GM18861 (cell line): ENCODE measurements around the gene IL4I1.

Source experiments
- ATAC-seq: cut with Tn5 transposase; IDR thresholded peaks from one replicate; pipeline ENCODE4 v1.9.1; 2021; ENCODE audit not compliant: unreplicated experiment

IL4I1 gene

GRCh38 chr19:49864890-49865289 is 31.8 kb downstream of the IL4I1 start:
- no peak for ATAC-seq

DNA sequence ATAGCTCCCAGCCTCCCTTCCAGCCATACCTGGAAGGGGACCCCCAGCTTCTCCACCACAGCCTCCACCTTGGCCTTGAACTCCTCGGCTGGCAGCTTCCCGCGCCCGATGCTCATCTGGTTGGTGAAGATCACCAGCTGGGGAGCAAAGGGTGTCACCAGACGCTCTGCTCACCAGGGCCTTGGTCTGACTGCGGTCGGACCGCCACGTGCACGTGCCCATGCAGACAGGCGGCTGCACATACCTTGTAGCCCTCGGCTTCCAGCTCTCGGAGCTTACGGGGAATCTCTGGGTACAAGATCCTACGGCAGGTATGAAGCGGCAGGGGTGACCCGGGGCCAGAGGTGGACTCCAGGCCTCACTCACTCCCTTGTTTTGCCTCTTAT is 32.8 kb downstream of the IL4I1 start:
- ATAC-seq, result no peak

GRCh38 chr19:49863254-49863934 is 33.3 kb downstream of the IL4I1 start:
- no peak for ATAC-seq

DNA sequence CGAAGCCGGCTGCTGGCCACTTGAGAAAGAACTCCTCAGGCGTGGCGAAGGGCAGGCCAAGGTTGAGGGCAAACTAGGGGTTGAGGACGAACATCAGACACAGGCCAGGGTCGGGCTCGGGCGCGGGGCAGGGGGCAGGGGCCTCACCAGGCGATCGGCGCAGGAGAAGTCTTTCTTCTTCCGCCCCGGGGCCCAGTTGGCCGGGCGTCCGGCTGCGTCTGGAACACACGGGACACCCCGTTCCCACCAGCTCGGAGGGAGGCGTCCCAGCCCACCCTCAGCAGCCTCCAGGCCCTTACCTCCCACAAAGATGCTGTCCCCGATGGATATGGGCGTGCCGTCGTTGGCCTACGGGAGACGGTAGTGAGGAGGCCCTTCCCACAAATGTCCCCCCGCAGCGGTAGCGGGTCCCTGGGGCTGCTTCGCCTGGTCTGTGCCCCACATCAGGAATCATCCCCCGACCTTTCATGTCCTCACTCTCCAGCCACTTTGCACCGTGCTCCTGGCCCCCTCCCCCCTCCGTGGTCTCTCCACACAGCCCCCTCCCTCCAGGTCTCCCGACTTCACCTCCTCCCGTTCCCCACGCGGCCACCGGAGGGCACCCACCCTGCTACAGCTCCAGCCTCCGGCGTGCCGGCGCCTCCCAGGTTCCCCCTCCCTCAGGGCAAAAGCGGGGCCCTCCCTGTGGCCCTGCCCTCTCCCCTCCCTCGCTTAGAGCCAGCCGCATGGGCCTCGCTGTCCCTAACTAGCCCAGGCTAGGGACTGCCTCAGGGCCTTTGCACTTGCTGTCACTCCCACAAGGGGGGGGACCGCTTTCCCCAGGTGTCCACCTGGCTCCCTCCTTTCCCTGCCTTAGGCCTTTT is 34.1 kb downstream of the IL4I1 start:
- no peak for ATAC-seq

- no peak for ATAC-seq
Observed at GRCh38 chr19:49861541-49862378, 34.9 kb downstream of the IL4I1 start.

GRCh38 chr19:49861107-49861506 is 35.6 kb downstream of the IL4I1 start:
- no peak for ATAC-seq

DNA sequence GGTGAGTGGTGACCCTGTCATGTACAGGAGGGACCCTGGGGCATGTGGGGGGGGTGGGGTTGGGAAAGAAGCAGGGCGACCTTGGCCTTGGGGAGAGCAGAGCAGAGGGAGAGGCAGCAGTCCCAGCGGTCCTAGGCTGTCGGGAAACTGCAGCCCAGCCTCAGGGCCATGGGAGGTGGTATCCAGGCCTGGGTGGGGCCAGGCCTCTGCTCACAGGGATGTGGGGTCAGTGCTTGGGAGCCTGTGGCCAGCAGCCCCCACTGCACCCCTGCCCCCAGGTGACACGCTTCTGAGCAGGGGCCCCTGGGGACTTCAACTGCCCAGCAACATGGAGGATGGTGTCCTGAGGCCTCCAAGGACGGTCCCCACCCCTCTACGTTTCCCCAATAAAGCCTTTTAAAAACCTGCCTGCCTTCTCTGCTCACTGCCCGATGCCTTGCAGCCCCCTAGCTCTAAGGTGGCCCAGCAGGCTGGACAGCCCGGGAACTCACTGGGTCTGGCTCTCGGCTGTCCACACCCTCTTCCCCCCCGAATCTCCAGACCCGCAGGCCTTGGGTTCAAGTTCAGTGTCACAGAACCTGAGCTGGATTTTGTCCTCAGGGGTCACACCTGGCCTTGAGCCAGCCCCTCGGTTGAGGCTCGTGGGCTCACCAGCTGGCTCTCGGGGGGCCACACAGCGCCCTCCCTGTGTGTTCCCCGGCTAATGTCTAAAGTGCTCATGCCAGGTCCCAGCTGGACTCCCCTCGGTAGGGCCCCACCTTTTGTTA is 36.2 kb downstream of the IL4I1 start:
- no peak for ATAC-seq

- no peak for ATAC-seq
Observed at GRCh38 chr19:49859682-49860335, 36.9 kb downstream of the IL4I1 start.

- no peak for ATAC-seq
Observed at GRCh38 chr19:49858088-49858985, 38.4 kb downstream of the IL4I1 start.

DNA sequence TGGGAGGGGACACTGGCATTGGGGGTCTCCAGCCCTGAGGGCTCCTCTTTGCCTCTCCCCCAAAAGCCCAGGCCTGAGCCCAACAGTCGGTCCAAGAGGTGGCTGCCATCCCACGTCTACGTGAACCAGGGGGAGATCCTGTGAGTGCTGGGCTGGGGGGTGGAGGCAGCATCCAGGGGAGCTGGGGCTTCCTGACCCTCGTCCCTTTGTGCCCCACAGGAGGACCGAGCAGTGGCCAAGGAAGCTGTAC is 38.9 kb downstream of the IL4I1 start:
- ATAC-seq, result no peak

DNA sequence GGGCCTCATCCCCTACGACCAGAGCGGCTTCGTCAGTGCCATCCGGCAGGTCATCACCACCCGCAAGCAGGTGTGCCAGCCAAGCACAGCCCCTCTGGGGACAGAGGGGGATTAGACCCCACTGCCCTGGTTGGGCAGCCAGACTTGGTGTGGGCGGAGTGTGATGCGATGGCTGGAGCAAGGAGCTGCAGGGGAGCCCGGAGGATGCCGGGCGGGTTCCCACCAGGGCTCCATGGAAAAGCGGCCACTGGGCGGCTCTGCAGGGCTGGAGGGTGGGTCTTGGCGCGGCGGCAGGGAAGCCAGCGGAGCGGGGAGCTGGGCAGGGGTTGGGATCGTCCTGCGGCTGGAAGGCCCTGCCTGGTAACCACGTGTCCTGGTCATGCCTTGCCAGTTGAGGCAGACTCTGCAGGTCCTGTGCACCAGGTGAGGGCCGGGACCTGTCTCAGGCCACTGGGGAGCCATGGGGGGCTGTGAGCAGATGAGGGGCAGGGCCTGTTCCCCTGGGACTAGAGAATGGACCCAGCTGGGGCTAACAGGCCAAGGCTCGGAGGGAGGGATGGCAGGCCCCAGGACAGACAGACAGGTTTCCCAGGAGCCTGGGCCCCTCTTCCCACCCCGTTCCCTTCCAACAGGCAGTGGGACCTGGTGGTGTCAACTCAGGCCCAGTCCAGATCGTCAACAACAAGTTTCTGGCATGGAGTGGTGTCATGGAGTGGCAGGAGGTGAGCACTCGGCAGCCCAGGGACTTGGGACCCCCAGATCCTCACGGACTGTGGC is 39.4 kb downstream of the IL4I1 start:
- ATAC-seq, result no peak

DNA sequence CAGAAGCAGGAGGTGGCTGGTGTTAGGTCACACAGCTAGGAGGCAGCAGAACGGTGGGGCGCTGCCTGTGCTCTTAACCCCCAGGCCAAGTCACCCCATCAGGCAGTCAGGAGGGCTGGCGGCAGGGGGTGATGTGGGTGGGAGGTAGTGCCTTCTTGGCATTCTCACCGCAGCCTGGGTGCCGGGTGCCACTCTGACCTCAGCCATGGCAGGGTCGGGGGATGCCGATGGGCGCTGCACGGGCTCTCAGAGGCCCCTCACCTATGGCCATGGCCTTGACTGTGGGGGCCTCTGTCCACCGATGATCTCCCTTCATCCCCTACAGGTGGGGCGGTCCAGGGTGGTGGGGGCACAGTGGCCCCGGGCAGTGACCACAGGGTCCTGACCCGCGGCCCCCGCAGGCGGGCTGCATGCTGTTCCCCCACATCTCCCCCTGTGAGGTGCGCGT is 40.1 kb downstream of the IL4I1 start:
- ATAC-seq, result no peak

DNA sequence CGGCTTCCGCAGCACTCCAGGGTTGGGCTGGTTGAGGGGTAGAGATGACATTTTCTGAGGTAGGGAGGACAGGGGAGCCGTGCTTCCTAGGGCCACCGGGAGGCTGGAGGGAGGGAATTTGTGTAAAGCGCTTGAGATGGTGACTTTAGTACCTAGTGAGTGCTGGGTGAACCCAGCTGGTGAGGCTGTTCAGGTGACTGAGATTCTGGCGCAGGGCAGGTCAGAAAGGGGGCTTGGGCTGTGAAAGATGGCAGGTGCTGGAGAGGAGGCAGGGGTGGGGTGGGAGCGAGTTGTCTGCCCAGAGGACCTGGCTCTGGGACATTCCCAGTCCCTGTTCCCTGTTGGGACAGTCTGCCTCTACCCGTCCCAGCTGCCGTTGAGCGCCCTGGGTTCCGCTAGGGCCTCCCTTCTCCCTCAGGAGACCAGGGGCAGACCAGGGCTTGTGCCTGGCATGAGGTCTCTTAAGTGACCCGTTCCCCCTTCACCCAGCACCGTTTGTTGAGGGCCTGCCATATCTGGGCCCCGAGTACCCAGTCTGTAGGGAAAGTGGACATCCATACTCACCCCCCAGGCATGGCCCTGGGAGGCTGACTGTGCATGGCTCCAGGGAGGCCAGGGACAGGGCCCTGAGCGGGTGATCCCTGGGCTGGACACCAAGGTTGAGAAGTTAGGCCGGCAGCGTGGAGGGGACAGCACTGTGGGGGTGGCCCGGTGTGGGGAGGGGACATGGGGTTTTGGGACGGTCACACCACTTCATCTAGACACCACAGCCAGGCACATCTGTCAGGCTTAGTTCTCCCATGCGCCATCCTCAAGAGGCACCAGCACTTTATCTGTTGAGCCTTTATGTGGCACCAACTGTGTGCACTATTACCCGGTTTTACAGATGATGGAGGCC is 40.8 kb downstream of the IL4I1 start:
- no peak for ATAC-seq

DNA sequence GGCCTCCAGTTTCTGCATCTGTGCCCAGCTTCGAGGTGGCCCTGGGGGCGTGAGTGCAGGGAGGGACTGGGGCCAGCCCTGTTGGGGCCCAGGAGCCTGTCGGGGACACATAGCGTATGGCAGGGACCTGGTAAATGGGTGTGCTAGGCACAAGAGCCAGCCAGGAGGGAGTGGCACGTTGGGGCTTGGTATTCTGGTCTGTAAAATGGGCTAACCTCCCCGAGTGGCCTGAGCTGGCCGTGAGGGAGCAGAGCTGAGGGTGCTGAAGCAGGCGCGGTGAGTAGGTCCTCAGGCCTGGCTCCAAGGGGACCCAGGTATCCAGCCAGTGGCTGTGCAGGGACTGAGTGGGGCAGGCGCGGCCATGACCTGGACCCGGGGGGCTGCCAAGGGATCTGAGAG is 41.4 kb downstream of the IL4I1 start:
- ATAC-seq, result no peak

DNA sequence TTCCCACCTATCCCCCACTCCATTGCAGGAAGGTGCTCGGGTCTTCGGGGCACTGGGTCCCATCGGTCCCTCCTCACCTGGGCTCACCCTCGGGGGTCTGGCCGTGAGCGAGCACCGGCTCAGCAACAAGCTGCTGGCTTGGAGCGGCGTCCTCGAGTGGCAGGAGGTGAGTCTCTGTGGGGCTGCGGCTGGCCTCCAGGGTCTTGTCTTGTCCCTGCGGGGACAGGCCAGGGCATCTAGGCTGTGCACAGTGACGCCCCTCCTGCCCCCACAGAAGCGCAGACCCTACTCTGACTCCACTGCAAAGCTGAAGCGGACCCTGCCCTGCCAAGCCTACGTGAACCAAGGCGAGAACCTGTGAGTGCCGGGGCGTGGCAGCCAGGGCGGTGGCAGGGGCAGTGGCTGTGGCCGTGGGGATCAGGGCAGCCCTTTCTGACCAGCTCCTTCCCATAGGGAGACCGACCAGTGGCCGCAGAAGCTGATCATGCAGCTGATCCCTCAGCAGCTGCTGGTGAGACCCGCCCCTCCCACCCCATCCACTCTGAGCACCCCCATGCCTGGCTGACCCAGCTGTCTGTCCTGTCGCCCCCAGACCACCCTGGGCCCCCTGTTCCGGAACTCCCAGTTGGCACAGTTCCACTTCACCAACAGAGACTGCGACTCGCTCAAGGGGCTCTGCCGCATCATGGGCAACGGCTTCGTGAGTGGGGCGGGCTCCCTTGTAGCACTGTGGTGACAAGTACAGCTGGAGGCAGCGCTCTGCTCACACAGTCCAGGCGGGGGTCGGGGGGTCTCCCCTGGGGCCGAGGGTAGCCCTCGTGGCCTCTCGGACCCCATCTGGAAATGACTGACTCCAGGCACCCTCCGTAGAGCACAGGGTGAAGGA is 42.1 kb downstream of the IL4I1 start:
- no peak for ATAC-seq

DNA sequence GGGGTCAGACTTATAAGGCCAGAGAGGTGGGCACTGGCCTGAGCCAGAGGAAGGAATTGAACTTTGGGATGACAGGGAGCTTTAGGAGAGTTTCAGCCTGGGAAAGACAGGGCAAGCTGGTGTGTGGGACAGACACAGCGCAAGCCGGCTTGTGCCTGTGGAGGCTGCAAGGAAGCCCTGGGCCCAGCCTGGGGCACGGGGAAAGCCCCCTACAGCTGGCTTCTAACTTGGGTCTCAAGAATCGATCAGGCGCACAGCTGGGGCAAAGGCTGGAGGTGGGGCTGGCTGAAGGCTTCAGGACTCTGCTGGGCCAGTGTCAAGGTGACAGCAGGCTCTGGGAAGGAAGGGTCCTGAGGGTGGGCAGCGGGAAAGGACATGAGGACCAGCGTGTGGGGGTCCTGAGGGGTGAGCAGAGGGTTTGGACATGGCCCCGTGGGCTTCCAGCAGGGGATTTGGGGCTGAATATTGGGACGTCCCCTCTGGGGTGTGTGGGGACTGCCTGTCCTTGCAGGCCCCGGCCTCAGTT is 42.8 kb downstream of the IL4I1 start:
- no peak for ATAC-seq
